Transverse colon (tissue), 4 donors: ENCODE data around the gene ATG4A. TPM values are rescaled to one million over a fixed set of nuclear protein-coding genes. Genes with fewer than 3 reads are reported as not detected.

ENCODE experiments used
- DNase-seq: peaks from one replicate; pipeline ENCODE4 v3.0.0-alpha.2; 2019
- H3K27ac ChIP-seq, 4 donors: fragments of 200-600 bp; sonication (generic); 2 replicates each; pipeline ENCODE4 v1.5.1; 2016 to 2018; ENCODE audit warnings: inconsistent platforms in 4 of 4
- H3K27me3 ChIP-seq: fragments of 200-600 bp; sonication (generic); 2 replicates; pipeline ENCODE4 v1.5.1; 2017; ENCODE audit warnings: inconsistent platforms
- H3K36me3 ChIP-seq, 4 donors: fragments of 200-600 bp; sonication (generic); 2 replicates each; pipeline ENCODE4 v1.5.1; 2017 to 2019; ENCODE audit warnings: inconsistent platforms in 4 of 4
- H3K4me1 ChIP-seq, 4 donors: fragments of 200-600 bp; sonication (generic); 2 replicates each; pipeline ENCODE4 v1.5.1; 2017 to 2020; ENCODE audit warnings: inconsistent platforms in 4 of 4
- H3K4me3 ChIP-seq, 4 donors: fragments of 200-600 bp; sonication (generic); 1 replicate in 1 of 4; 2 replicates in 3 of 4; pipeline versions ENCODE4 v1.5.1 to v1.6.1; 2017 to 2019; ENCODE audit warnings: inconsistent platforms in 4 of 4
- H3K9me3 ChIP-seq, 2 donors: fragments of 200-600 bp; sonication (generic); 2 replicates each; pipeline ENCODE4 v1.5.1; 2017 to 2019; ENCODE audit warnings: inconsistent platforms in 2 of 2
- CTCF ChIP-seq, 5 experiments: fragments of 200-600 bp in 3 of 5; fragments of 450-650 bp in 2 of 5; sonication (generic) in 3 of 5; IDR thresholded peaks; 1 replicate in 2 of 5; 2 replicates in 3 of 5; pipeline ENCODE4 v1.5.1; 2016 to 2017; ENCODE audit warnings: antibody characterized with exemption in 5 of 5, inconsistent platforms in 3 of 5, mild to moderate bottlenecking in 2 of 5, moderate library complexity in 1 of 5
- EP300 ChIP-seq: sonication (generic); formaldehyde crosslinking; IDR thresholded peaks from one replicate; pipeline ENCODE4 v1.6.1; 2017; ENCODE audit warnings: antibody characterized with exemption, low read depth
- POLR2A ChIP-seq: fragments of 450-650 bp; IDR thresholded peaks from one replicate; pipeline ENCODE4 v1.6.1; 2016; ENCODE audit warnings: antibody characterized with exemption, mild to moderate bottlenecking, moderate library complexity
- POLR2AphosphoS5 ChIP-seq, 3 donors: sonication (generic); formaldehyde crosslinking; IDR thresholded peaks; one replicate each; pipeline ENCODE4 v1.6.1; 2016; ENCODE audit warnings: antibody characterized with exemption in 3 of 3
- WGBS, 2 donors: methylation state at CpG; one replicate each; pipeline ENCODE4 v1.1.5; 2018; ENCODE audit warnings: low coverage in 1 of 2; 5-methylcytosine and 5-hydroxymethylcytosine counted together
- in situ Hi-C, 4 donors: fragments of 200-750 bp; cut with MboI; loops; one replicate each; pipeline versions ENCODE4 v1.15.0 to v1.15.1; 2017; ENCODE audit warnings: low sequenced_read_pairs in 3 of 4, low pct_ligation_motif_present in 1 of 4, low pct_unique_long_range_greater_than_20kb in 1 of 4
- intact Hi-C: fragments of 100-400 bp; cut with DNase I; formaldehyde crosslinking; loops from one replicate; pipeline ENCODE4 v1.15.1; 2023; ENCODE audit warnings: low total_unique reads
- total RNA-seq, 4 donors: library from RNA; depleted of rRNA; stranded (reverse); fragments of >200 nt; gene quantifications; one replicate each; pipeline ENCODE4 v1.1.0, GENCODE V29; 2016

ATG4A gene
- total RNA-seq, 4 donors from 2014 or later: 3.2 to 20.9 (median 13.1) TPM

GRCh38 chrX:108126661-108127060, 35.1 kb downstream of the ATG4A start:
- WGBS, 2 donors: 75% methylated on average over 2 of the region's 2 CpGs; no CpG with 5 or more reads in 1 of the 2 donors
- Histone ChIP-seq H3K27me3 (no peaks in the 10 kb centered on the region), H3K4me3 (no peak overlapping the region), H3K4me1 (no peaks in the 10 kb centered on the region), H3K9me3 (no peaks in the 10 kb centered on the region), H3K27ac (no peak overlapping the region), H3K36me3 (no peaks in the 10 kb centered on the region)
- no peak for DNase-seq
- in situ Hi-C loops: no loop called here
- no peak for TF ChIP-seq CTCF (IDR thresholded peaks at IDR 0.05)
- no peak for TF ChIP-seq POLR2A
- TF ChIP-seq POLR2AphosphoS5 (IDR thresholded peaks at IDR 0.05): no peak
- no peak for TF ChIP-seq EP300
- intact Hi-C loops: no loop called here

- no peak for DNase-seq
- H3K4me1 ChIP-seq: no peaks in the 10 kb centered on the region
- no peaks in the 10 kb centered on the region for H3K36me3 ChIP-seq
- no peaks in the 10 kb centered on the region for H3K9me3 ChIP-seq
- H3K27ac ChIP-seq: no peak overlapping the region
- in situ Hi-C loops (no loop called here), intact Hi-C loops (no loop called here)
- no peaks in the 10 kb centered on the region for H3K27me3 ChIP-seq
- no peak overlapping the region for H3K4me3 ChIP-seq
- TF ChIP-seq EP300 (no peak), CTCF (IDR thresholded peaks at IDR 0.05) (no peak), POLR2AphosphoS5 (IDR thresholded peaks at IDR 0.05) (no peak), POLR2A (no peak)
- 79 to 100% methylated on average over 2 to 4 of the region's 4 CpGs for WGBS, 2 donors
Observed at GRCh38 chrX:108127152-108127551, 35.6 kb downstream of the ATG4A start.

- no peak for DNase-seq
Observed at GRCh38 chrX:108130889-108131288, 39.3 kb downstream of the ATG4A start.

GRCh38 chrX:108131471-108131870, 39.9 kb downstream of the ATG4A start:
- no peak for DNase-seq
- TF ChIP-seq EP300: no peak
- no peak for TF ChIP-seq CTCF (IDR thresholded peaks at IDR 0.05)
- no peak for TF ChIP-seq POLR2A
- TF ChIP-seq POLR2AphosphoS5 (IDR thresholded peaks at IDR 0.05): no peak
- intact Hi-C loops (no loop called here), in situ Hi-C loops (no loop called here)
- no peak overlapping the region for H3K4me3 ChIP-seq
- H3K4me1 ChIP-seq: no peaks in the 10 kb centered on the region
- H3K27ac ChIP-seq: no peak overlapping the region
- no peaks in the 10 kb centered on the region for H3K36me3 ChIP-seq
- H3K27me3 ChIP-seq: no peaks in the 10 kb centered on the region
- H3K9me3 ChIP-seq: no peaks in the 10 kb centered on the region
- WGBS, 2 donors: 69 to 79% methylated on average over 2 of the region's 2 CpGs

More at GRCh38 chrX:108130889-108131288, 39.3 kb downstream of the ATG4A start:
- Histone ChIP-seq H3K4me1 (no peaks in the 10 kb centered on the region), H3K9me3 (no peaks in the 10 kb centered on the region), H3K4me3 (no peak overlapping the region), H3K27ac (no peak overlapping the region), H3K27me3 (no peaks in the 10 kb centered on the region), H3K36me3 (no peaks in the 10 kb centered on the region)
- intact Hi-C loops (no loop called here), in situ Hi-C loops (no loop called here)
- 74% methylated on average over 1 of the region's 1 CpG; no CpG with 5 or more reads in 1 of the 2 donors for WGBS, 2 donors
- TF ChIP-seq CTCF (IDR thresholded peaks at IDR 0.05) (no peak), EP300 (no peak), POLR2AphosphoS5 (IDR thresholded peaks at IDR 0.05) (no peak)
